ENCODE results near the gene DIAPH1.

The DIAPH1 gene

GRCh38 chr5:141524604-141525597 lies 93.9 kb downstream of the DIAPH1 start:
- DNase-seq (ENCODE audit: extremely low spot score, insufficient read length, low read depth) (no peak), FAIRE-seq (peak; percentile 94)

GRCh38 chr5:141523991-141524390 lies 94.8 kb downstream of the DIAPH1 start:
- DNase-seq (ENCODE audit: extremely low spot score, insufficient read length, low read depth) = no peak
- FAIRE-seq = no peak

- DNase-seq (ENCODE audit: extremely low spot score, insufficient read length, low read depth) = no peak
- no peak for FAIRE-seq
Observed at GRCh38 chr5:141522301-141522700, 96.5 kb downstream of the DIAPH1 start.

GRCh38 chr5:141521244-141521781 lies 97.5 kb downstream of the DIAPH1 start:
- DNase-seq (ENCODE audit: extremely low spot score, insufficient read length, low read depth) (no peak), FAIRE-seq (no peak)

GRCh38 chr5:141519605-141520565 lies 98.9 kb downstream of the DIAPH1 start:
- FAIRE-seq (no peak), DNase-seq (ENCODE audit: extremely low spot score, insufficient read length, low read depth) (no peak)

GRCh38 chr5:141518618-141519015 lies 100.2 kb downstream of the DIAPH1 start:
- no peak for DNase-seq (ENCODE audit: extremely low spot score, insufficient read length, low read depth)
- FAIRE-seq = no peak

- DNase-seq (ENCODE audit: extremely low spot score, insufficient read length, low read depth) = no peak
- no peak for FAIRE-seq
Observed at GRCh38 chr5:141517880-141518617, 100.8 kb downstream of the DIAPH1 start.

- DNase-seq (ENCODE audit: extremely low spot score, insufficient read length, low read depth) = no peak
- FAIRE-seq = no peak
Observed at GRCh38 chr5:141517312-141517711, 101.5 kb downstream of the DIAPH1 start.

GRCh38 chr5:141516672-141517025 lies 102.2 kb downstream of the DIAPH1 start:
- no peak for FAIRE-seq

GRCh38 chr5:141515946-141516671 lies 102.7 kb downstream of the DIAPH1 start:
- DNase-seq (ENCODE audit: extremely low spot score, insufficient read length, low read depth) (no peak), FAIRE-seq (no peak)

More at GRCh38 chr5:141516672-141517025, 102.2 kb downstream of the DIAPH1 start:
- DNase-seq (ENCODE audit: extremely low spot score, insufficient read length, low read depth) = no peak

- DNase-seq (ENCODE audit: extremely low spot score, insufficient read length, low read depth) = no peak
- no peak for FAIRE-seq
Observed at GRCh38 chr5:141515141-141515540, 103.7 kb downstream of the DIAPH1 start.

- FAIRE-seq (peak; percentile 90), DNase-seq (ENCODE audit: extremely low spot score, insufficient read length, low read depth) (no peak)
Observed at GRCh38 chr5:141514330-141515133, 104.3 kb downstream of the DIAPH1 start.

- DNase-seq (ENCODE audit: extremely low spot score, insufficient read length, low read depth) = no peak
- FAIRE-seq = peak; percentile 85
Observed at GRCh38 chr5:141513627-141514329, 105.0 kb downstream of the DIAPH1 start.

- DNase-seq (ENCODE audit: extremely low spot score, insufficient read length, low read depth) = no peak
- FAIRE-seq = peak; percentile 72
Observed at GRCh38 chr5:141512911-141513626, 105.7 kb downstream of the DIAPH1 start.

- DNase-seq (ENCODE audit: extremely low spot score, insufficient read length, low read depth) (no peak), FAIRE-seq (peak; percentile 83)
Observed at GRCh38 chr5:141512390-141512910, 106.3 kb downstream of the DIAPH1 start.

- DNase-seq (ENCODE audit: extremely low spot score, insufficient read length, low read depth) (no peak), FAIRE-seq (no peak)
Observed at GRCh38 chr5:141511771-141512325, 107.0 kb downstream of the DIAPH1 start.
